ENCODE results near the gene ZNF581.

GRCh38 chr19:55615543-55616394 lies 27.7 kb upstream of the ZNF581 start:
- TF ChIP-seq CTCF (conservative IDR thresholded peaks at IDR 0.05; ENCODE audit: low read depth, low read length): no peak
- no peak for TF ChIP-seq EZH2 (IDR thresholded peaks at IDR 0.05; ENCODE audit: low read length, unreplicated experiment)
- TF ChIP-seq EZH2phosphoT487 (IDR thresholded peaks at IDR 0.05; ENCODE audit: borderline replicate concordance, low read length): no peak
